GM13977 (cell line): ENCODE results near the gene VAPA.
"Not testable (repeated sequence)": the region's sequence is repeated elsewhere in the genome, so short reads cannot be mapped to it uniquely, and the experiment has no call there.

Experiments
- DNase-seq: peaks from one replicate; pipeline ENCODE4 v3.0.0; 2012; ENCODE audit warnings: low spot score
- in situ Hi-C: fragments of 300-500 bp; cut with MboI; formaldehyde crosslinking; loops from one replicate; pipeline ENCODE4 v1.12.0; 2022; ENCODE audit warnings: low sequenced_read_pairs, low pct_unique_long_range_greater_than_20kb, mixed read lengths, inconsistent platforms; ENCODE audit not compliant: unreplicated experiment
- TF ChIP-seq, protein P1 (sequence below): IDR thresholded peaks from 2 replicates; pipeline ENCODE4 v1.5.1; 2012; ENCODE audit warnings: mild to moderate bottlenecking, control low read depth; ENCODE audit not compliant: insufficient read depth; ENCODE audit errors: extremely low read depth, missing control alignments

Gene VAPA

DNA sequence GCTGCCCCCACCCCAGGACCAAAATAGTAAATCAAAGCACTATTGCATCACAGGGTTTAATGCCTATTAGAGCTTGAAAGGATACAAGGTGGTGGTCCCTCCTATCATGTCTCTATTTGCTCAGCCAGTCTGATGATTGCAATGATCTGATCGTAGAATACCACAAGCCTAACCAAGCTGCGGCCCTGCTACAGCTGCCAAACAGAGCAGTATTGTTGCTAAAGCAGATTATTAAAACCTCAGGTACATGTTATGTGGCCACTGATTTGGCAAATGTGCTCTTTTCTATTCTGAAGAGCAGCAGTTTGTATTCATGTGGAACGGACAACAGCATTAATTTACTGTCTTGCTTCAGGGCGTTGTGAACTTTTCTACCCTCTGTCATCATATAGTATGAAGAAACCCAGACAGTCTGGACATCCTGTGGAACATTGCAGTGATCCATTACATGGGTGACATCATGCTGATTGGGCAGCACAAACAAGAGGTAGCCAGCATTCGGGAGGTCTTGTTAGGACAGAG lies 8.4 kb upstream of the VAPA start:
- in situ Hi-C loops, result no loop called here
- no peak for DNase-seq
- TF ChIP-seq, protein P1, sequence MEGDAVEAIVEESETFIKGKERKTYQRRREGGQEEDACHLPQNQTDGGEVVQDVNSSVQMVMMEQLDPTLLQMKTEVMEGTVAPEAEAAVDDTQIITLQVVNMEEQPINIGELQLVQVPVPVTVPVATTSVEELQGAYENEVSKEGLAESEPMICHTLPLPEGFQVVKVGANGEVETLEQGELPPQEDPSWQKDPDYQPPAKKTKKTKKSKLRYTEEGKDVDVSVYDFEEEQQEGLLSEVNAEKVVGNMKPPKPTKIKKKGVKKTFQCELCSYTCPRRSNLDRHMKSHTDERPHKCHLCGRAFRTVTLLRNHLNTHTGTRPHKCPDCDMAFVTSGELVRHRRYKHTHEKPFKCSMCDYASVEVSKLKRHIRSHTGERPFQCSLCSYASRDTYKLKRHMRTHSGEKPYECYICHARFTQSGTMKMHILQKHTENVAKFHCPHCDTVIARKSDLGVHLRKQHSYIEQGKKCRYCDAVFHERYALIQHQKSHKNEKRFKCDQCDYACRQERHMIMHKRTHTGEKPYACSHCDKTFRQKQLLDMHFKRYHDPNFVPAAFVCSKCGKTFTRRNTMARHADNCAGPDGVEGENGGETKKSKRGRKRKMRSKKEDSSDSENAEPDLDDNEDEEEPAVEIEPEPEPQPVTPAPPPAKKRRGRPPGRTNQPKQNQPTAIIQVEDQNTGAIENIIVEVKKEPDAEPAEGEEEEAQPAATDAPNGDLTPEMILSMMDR, result no peak

DNA sequence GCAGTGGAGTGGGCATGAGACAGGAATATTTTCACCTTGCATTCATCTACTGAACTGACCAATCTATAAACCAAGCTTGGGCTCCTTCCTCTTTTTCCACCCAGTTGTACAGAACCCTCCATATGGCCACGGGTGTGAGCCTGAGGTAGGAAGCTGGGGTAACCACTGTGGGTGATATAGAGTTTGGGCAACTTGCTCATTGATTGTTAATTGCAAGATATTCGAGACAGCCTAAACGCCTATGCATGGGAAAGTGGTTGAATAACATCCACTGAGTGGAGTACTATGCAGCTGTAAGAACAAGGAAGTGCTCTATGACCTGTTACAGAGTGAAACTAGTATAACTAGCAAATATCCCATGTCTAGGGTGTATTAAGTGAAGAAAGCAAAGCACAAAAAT lies 7.3 kb upstream of the VAPA start:
- in situ Hi-C loops, result no loop called here
- DNase-seq, result no peak
- TF ChIP-seq, protein P1, result no peak

DNA sequence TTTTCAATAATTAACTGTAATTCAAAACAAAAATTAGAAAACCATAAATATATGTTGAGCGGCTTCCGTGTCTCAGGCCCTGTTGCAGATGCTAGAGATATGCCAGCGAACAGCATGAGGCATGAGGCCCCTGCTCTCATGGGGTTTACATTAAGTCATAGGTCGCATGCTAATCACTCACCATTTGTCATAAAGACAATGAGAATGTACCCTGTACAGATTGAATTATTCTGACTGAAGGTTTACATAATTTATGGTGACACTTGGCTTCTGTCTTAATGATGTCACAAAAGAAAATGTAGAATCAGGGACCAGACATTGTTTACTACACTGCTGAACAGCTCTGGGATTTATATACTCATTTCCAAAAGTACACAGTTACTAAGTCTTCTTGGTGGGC lies 5.9 kb upstream of the VAPA start:
- in situ Hi-C loops, result no loop called here
- DNase-seq, result no peak
- TF ChIP-seq, protein P1, result no peak

DNA sequence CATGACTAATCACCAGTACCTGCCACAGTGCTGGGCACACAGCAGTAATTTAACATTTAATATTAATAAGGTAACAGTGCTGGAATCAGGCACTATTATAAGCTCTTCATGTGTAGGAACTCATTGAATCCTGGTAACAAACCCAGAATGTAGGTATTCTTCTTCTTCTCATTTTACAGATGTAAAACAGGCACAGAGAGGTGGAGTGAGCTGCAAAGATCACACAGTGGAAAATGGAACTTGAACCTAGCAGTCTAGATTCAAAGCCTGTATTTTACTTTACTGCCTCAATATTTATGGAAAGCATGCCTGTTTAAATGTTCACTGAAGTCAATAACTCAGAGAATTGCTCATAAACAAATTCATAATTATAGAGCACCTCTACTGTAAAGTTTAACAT lies 3.7 kb upstream of the VAPA start:
- in situ Hi-C loops, result no loop called here

DNA sequence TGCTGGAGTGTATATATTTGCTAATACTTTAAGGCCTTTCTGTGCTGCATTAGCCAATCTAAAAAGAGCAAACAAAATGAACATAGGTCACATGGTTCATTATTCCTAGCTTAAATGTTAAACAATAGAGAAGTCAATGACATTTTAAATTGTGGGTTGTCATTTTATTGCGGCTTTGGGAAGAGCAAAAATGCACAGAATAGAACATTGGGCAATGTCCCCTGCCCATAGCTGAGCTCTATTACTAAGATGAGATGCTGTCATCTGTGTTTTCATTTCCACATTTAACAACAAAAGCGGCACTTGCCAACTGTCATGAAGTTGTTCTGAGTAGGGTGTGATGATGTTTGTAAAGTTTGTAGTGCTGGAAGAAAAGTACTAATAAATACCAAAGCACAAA lies 3.2 kb upstream of the VAPA start:
- TF ChIP-seq, protein P1, result no peak
- in situ Hi-C loops, result no loop called here
- DNase-seq, result no peak

More for the DNA sequence above, 3.7 kb upstream of the VAPA start:
- no peak for DNase-seq
- TF ChIP-seq, protein P1, result no peak

DNA sequence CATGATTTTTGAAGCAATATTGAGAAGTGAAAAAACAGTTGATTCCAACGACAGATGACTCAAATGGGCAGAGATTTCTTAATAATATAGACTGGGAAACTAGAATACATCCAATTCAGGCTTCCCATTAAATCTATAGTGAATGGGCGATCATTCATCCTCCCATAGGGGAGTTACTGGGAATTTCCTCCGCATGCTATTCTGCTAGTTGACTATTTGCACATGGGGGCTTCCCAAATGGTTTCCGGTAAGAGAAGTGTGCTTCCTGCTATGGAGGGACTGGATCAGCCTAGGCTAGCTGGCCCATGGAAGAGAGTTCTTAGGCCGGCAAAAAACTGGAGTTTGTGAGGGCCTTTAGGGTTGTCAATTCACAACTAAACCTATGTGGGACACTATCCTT lies 2.6 kb upstream of the VAPA start:
- in situ Hi-C loops, result no loop called here
- DNase-seq, result no peak
- TF ChIP-seq, protein P1, result no peak

DNA sequence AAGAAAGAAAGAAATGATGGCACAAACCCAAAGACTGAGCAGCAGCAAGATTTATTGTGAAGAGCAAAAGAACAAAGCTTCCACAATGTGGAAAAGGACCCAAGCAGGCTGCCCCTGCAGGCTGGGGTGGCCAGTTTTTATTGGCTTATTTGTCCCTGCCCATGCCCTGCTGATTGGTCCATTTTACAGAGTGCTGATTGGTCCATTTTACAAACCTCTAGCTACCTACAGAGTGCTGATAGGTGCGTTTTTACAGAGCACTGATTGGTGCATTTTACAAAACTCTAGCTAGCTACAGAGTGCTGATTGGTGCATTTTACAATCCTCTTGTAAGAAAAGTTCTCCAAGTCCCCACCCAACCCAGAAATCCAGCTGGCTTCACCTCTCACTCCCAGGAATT lies 1.5 kb upstream of the VAPA start:
- DNase-seq, in situ Hi-C loops: not testable (repeated sequence)
